CMK (cell line): Measurements from ENCODE around the gene LIF.

Experiments used
- DNase-seq: peaks from one replicate; pipeline ENCODE4 v3.0.0-alpha.2; 2010; ENCODE audit warnings: low read depth

The LIF gene

DNA sequence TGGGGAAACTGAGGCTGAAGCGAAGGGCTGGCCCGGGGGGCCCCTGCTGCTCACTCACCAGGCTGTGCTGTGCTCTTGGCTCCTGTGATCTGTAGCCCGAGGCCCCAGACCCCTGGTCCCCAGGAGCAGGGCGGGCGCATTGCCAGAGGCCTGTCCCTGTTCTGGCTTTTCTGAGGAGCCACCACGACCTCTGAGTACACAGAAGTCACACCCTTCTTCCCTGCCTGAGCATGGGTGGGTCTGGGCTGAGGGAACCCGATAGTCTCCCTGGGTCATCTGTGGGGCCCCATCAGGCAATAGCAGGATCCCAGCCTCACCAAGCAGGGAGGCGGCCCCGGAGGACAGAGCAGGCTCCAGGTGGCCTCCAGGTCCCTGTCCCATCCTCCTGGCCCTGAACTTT, 37.6 kb upstream of the LIF start:
- DNase-seq, result no peak

DNA sequence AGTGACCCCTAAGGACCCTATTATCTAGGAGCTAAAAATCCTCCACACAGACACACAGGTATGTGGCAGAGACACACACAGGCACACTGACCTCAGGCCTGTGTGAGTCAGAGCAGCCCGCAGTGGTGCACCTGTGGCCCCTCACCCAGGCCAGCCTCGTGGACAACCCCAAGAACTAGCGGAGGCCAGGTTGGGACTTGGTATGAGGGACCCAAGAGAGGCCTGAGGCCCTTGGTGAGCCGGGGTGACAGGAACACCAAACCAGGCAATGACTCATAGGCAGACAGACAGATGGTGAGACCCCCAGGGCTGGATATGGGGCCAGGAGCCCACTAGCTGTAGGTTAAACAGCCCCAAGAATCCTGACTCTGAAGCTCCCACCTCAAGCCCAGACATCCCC, 36.8 kb upstream of the LIF start:
- no peak for DNase-seq

DNA sequence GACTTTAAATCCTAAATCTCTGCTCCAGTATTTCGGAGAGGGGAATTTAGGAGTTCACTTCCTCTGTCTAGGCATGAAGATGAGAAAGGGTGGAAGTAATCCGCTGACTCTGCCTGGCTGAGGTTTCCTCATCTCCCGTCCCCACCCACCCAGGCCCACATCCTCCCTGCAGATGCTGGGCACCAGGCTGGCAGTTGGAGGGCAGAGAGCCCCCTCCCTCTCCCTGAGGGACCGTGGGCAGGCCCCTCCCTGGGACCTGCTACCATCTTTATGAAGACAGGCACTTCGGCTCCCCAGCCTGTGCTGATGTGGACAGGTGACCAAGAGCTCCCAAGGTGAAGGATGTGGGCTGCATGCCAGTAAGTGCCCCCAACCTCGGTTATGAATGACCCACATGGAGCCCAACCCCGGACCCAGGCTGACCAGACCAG, 36.1 kb upstream of the LIF start:
- DNase-seq, result no peak

DNA sequence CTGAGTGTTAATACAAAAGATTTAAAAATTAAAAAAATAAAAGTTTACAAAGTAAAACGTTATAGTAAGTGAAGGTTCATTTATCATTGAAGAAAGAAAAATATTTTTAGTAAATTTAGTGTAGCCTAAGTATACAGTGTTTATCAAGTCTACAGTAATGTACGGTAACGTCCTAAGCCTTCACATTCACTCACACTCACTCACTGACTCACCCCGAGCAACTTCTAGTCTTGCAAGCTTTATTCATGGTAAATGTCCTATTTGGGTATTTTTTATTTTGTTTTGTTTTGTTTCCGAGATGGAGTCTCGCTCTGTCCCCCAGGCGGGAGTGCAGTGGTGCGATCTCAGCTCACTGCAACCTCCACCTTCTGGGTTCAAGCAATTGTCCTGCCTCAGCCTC, 33.9 kb upstream of the LIF start:
- DNase-seq, result no peak

DNA sequence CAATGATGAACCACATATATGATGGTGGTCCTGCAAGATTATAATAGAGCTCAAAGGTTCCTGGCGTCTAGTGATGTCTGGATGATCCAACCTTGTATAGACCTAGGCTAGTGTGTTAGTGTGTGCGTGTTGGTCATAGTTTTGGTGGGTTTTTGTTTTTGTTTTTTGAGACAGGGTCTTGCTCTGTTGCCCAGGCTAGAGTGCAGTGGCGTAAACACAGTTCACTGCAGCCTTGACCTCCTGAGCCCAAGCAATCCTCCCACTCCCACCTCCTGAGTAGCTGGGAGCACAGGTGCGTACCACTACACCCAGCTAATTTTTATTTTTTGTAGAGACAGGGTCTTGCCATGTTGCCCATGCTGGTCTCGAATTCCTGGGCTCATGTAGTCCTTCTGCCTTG, 33.4 kb upstream of the LIF start:
- no peak for DNase-seq

DNA sequence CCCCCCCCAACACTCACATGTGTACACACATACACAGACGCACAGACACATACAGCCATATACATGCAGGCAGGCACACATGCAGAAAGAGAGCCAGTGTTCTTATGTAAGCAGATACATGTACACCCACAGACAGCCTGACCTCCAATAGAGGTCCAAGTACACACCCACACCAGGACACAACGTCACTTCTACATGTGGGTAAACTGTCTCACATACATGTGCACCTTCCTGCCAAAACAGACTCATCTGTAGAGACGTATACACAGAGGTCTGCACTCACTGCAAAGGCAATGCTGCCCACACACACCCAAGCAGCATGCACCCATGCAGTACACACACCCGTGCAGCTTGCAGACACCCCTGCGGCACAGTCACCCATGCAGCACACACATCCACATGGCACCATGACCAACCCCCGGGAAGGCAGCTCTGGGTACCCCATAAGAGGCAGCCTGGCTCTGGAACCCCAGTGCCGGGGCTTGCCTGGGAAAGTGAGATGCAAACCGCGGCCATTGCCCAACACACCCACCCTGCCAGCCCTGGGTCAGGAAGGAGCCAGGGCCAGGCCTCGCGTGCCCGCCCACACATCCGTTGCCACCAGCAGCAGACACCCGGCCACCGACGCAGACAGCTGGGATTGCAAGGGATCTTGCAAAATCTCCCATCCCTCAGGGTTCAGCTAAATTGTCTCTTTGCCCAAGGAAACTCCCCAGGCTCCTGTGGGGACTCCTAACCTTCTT, 32.7 kb upstream of the LIF start:
- no peak for DNase-seq

DNA sequence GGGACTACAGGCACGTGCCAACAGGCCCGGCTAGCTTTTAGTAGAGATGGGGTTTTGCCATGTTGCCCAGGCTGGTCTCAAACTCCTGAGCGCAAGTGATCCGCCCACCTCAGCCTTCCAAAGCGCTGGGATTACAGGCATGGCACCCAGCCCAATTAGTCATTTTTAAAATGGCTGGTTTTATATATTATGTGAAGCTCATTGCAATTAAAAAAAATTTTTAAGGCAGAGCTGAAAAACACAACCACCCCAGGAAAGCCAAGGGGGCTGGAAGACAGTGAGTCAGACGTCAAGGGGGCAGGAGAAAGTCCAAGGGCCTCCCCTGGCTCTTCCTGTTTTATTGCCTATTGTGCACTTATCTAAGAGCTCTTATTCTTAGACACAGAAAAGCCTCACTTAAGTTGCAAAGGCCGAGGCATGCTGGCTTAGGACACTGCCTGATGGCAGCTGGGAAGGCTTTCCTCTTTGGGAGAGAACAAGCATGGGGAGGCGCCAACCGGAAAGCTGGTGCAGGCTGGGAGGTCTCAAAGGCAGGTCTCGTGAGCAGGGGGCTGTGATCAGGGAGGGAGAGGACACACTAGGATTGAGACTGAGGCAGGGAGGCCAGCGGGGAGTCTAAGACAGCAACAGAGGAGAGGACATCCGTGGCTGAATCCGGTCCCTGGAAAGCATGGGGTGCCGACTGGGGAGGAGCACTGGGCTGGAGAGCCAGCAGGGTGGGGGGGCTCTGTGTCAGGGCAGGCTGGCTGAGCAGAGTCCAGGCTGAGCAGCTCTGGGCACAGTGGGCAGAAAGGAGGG, 31.2 kb upstream of the LIF start:
- DNase-seq, result no peak

DNA sequence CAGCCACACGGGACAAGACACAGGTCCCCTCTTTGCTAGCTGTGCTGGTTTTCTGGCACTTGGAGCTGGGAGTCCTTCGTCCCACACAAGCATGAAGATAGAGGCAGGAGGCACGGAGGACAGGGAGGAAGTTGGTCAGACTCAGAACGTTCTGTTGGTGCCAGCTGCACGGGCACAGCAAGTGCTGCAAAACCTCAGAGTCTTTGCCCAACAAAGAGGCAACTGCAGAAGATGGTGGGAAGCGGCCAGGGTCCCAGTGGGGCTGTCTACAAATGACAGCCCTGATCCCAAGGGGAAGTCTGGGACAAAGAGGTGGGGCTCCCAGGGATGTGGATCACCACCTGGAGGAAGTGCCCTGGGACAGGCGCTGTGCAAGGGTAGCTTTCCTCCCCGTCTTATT, 29.5 kb upstream of the LIF start:
- DNase-seq, result no peak

DNA sequence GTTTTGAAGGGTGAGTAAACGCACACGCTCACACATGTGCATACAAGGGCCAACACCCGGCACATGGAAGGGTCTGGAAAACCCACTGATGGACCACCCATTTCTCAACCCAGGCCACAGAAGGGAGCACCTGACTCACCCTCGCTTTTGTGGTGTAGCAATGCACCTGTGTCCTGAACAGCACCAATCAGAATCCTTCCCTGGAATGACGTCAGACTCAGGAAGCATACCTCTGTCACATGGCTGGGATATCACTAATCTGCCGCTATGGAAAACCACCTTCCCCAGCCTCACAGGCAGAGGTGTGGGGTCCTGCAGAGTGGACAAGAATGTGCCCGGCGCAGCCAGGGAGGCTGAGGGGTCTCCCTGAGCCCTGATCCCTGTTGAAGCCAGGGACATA, 29.1 kb upstream of the LIF start:
- DNase-seq, result no peak

DNA sequence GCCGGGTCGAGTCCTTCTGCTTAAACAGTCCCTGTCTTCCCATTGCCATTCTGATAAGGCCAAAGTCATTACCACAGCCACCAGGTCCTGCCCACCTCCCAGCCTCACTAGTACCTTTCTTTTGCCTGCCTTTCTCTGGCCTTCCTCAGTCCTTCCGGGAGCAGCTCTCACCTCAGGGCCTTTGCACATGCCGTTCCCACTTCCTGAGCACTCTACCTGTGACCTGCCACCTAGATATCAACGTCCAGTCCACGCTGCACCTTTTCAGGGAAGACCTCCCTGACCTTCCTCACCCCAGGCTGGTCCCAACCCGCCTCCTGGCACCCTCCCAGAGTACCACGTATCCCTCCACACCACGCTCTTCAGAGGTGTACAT, 27.9 kb upstream of the LIF start:
- no peak for DNase-seq

DNA sequence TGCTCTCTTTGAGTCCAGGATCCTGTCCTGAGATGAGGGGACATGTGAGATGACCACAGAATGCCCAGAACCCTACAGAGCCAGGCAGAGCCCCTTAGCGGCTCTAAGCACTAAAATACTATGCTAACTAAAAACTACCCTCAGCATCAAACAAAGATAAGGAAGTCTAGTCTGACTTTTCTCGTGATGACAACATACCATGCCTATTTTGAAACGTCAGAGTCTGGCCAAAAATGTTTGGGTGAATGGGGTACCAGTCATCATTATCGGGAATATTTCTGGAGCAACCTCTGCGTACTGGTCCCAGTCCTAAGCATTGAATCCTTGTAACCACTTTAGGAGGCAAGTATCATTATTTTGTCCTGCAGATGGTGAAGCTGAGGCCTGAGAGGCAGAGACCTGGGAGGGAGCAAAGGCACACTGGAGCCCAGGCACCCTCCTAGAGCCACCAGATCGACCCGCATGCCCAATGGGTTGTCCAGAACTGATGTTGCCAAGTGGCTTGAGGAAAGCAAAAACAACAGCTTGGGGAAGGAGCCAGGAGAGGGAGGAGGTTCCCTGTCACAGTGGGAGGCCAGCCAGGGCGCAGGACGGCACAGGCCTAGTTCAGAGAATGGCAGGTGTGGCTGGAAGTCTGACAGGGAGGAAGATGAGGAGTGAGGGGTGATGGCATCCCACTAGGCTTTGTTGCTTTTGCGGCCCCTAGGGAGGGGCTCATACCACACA, 27.3 kb upstream of the LIF start:
- DNase-seq, result no peak

DNA sequence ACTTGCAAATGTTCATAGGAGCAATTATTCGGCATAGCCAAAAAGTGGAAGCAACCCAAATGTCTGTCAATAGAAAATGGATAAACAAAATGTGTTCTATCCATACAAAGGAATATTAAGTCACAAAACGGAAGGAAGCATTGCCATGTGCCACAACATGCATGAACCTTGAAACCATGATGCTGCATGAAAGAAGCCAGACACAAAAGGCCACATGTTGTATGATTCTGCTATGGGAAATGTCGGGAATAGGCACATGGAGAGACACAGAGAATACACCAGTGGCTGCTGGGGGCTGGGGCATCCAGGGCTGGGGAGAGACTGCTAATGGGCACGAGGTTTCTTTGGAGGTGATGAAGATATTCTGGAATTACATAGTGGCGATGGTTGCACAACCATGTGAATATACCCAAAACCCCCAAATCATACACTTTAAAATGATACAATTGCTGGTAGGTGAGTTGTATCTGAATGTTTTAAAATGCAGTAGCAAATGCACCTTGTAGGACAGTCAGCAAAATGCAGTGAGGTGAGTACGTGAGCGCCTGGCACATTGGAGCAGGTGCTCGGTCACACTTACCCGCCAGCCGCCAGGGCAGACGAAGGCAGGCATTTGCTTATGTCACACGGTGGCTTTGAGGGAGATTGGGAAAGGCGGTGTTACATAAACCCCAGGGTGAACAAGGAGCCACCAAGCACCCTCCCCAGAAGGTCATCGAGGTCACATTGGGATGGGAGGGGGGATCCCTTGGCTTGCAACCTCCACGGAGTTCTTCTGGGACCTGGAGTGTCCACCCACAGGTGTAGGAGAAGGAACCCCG, 26.4 kb upstream of the LIF start:
- DNase-seq, result no peak

DNA sequence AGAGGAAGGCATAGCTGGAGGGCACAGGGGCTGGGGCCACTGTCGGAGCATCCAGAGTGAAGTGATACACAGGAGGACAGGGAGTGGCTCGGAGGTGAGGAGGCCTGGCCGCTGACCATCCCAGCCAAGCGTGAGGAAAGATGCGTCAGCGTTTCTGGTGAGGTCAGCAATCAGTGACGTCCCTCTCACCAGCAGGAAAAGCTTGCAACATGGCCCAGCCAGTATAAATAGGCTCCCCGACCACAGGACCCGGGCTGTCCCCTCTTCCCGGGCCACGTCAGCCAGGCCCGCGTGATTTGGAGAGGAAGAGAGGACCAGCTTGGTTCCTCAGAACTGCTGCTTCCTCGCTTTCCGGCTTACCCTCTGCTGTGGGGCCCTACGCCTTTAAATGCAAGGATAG, 24.3 kb upstream of the LIF start:
- DNase-seq, result no peak

DNA sequence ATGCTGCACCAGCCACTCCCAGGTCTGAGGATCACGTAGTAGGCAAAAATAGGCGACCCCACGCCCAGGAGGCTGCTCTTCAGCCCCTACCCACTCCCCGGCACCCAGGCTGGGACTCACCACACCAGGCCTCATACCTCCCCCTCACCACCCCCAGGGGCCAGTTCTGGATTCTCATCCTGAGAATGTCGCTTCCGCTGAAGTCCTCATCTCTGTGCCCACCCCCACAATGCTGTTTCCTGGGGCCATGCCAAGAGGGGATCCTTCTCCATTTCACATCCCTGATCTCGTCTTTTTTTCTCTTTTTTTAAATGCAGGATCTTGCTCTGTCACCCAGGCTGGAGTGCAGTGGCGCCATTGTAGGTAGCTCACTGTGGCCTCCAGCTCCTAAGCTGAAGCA, 21.8 kb upstream of the LIF start:
- no peak for DNase-seq

DNA sequence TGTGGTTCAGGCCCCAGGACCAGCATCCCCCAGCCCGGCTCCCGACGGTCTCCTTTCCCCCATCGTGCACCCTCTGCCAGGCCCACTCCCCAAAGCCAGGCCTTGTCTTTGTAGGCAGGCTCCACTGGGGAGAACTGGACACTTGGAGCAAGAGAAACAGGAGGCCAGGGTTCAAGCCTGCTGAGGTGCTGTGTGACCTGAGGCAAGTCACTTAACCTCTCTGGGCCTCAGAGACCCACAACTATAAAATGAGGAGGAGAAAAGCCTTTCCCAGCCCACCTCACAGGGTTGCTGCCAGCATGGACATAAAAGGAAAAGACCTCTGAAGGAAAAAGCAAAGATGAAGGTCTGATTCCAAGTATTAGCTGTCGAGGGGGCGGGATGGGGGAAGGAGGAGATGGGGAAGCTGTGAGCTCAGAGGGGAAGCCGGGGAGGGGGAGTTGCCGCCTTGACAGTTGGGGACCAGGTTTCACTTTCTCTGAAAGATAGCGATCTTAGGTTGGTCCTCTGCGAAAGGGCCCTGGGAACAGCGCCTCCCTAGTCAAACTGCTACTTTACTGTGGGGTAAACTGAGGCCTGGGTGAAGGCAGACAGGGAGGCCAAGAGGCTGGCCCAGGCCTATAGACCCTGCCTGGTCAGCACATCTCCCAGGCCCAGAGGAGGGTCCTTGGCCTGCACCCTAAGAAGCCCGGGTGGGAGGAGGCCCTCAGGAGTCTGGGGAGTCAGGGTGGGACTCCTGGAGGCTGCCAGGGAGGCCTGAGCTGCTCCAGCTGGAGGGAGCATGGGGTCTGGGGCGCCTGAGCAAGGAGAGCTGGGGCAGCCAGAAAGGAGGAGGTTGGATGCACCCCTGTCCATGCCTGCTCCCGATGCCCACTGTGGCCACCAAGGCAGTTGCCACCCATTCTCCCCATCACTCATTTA, 21.1 kb upstream of the LIF start:
- DNase-seq, result no peak

DNA sequence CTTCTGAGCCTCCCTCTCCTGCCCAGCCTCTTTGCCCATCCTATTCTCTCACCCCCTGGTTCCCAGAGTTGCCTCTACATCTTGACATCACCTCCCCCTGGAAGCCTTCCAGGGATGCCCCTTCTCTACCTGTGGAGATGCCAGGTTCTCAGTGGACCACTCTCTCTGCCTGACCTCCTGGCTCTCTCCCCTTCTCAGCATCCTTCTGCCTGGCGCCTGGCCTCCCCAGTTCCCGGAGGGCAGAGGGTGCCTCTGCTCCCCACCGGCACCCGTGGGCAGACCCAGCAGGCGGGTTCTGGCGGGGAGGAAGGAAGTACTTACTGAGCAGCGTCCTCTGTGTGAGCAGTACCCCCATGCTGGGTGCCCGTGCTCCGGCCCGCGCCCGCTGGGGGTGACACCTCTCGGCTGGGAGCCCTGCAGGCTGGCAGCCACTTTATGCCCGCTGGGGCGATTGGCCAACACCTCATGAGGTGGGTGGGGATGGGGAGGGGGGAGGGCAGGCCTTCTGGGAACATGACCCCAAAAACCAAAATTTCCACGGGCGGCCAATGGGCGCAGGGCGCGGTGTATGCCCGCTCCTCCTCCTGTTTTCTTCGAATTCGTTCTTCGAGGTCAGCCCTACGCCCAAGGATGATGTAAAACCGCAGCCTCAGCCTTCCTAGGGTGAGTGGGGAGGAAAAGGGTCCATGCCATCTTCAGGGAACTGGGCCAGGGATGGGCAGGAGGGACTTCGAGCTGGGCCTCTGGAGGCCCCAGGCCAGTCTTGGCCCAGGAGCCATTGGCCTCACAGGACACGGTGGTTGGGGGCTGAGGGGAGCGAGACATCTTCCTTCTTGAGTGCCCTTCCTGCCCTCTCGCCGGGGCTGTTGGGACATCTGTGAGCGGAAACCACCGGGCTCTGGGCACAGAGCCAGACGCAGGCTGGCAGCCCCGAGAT, 20.2 kb upstream of the LIF start, which contains the start of gene OSM:
OSM (minus strand) TSS at position 407 of the 937 bp plus-strand sequence; CDS start at position 355, 52 bp downstream.
- peak; percentile 78 for DNase-seq

DNA sequence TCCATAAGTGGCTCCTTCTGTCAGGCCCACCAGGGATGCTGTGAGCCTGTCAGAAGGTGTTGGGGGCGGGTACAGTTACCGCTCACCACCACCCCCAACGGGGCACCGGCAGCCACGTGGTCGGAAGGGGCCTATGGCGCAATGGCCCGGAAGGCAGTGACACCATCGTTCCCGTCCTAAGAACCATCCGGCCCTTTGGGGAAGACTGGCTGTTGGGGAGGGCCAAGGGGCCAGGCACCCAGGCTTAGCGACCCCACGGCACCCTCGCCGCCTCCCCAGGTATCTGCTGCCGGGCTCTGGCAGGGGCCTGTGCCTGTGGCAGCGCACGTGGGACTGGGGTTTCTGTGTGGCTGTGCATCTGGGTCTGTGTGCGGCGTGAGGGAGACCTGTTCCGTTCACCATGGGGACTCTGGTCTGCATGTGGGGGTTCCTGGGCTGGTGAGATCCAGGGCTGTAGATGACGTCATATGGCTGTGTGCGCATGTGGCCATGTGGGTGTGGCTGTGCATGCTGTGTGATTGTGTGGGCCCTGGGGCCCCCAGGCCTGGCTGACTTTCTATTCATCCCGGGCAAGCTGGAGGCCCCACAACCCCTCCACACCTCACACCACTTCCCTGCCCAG, 19.4 kb upstream of the LIF start:
- DNase-seq, result peak; percentile 82

DNA sequence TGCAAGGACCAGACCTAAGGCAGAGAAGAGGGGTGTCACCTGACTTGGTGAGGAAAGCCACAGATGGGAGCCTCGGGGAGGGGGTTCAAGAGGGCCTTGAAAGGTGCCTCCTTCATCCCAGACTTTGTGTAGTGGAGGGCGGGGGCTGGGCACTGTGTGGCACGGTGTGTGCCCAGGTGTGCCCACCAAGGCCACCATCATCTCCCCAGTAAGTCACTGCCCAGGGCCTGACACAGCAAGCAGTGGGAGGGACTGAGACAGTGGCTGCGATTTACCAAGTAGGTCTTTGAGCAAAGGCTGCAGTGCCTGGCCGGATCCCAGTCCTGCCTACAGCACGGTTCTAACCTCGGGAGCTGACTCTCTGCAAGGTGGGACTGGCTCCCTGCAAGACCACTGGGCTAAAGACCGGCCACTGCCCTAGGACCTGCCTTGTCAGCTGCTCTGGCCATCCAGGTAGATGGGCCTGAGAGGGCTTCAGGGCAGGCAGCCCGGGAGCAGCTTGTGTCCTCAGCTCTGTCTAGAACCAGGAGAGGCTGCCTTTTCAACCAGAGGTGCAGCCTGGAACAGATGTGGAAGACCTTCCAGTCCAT, 18.7 kb upstream of the LIF start:
- no peak for DNase-seq

DNA sequence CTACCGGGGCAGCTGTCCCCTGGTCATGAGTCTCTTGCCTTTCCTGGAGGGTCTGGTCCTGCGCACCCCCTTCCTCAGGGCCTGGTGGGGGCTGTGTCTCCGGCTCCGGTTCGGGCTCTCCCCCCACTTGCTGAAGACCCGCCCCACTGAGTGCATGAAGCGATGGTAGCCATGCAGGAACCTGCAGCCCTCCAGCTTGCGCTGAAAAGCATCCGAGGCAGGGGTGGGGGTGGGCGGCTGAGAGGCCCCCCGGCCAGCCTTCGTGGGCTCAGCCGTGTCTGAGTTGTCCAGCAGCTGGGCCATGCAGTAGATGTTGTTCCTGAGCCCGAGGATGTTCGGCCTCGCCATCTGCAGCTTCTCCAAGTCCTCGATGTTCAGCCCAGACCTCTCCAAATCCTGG, 17.3 kb upstream of the LIF start:
- no peak for DNase-seq
